Activated CD4-positive, alpha-beta T cell treated with anti-CD3 and anti-CD28 coated beads, Interleukin-2, amount 50 U/mL, for 1 hour (primary cell): ENCODE results near the gene KCNJ10.
A peak's percentile ranks its signal among the peaks of the same experiment; 100 is the strongest.

Experiments used
- DNase-seq: peaks from one replicate; pipeline ENCODE4 v3.0.0-alpha.2; 2020

The KCNJ10 gene

DNA sequence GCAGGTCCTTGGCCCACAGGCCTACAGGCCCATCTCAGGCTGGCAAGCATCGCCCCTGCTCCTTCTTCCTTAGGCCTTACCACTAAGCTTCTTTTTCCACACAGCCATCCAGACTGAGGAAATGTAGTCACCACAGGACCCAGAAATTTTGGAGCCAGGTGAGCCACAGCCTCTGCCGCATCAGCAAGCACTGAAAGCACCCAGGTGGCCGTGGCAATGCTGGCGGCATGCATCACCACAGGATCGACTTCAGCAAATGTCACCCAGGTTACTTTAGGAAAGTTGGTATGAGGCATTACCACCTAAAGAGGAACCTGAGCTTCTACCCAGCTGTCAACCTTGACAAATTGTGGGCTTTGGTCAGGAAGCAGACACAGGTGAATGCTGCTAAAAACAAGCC lies 49.8 kb downstream of the KCNJ10 start:
- no peak for DNase-seq

DNA sequence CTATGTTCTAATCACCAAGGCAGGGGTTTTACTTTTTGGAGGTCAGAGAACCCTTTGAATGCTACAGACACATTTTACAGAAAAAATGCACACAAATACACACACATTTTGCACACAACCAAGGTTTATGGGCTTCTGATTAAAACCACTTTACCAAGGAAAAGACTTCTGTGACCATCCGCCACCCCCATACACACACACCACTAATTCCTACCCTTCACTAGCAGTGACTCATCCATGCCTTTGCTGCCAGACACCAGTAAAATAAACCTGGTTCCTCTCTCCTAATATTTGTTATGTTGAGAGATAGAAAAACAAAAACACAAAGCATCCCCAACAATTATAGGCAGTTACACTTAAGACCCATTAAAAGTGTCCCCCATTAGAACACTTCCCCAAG lies 51.1 kb downstream of the KCNJ10 start:
- no peak for DNase-seq

GRCh38 chr1:160018347-160018746 lies 51.6 kb downstream of the KCNJ10 start:
- no peak for DNase-seq

- DNase-seq, result no peak
These were observed 52.4 kb downstream of the KCNJ10 start for GRCh38 chr1:160017592-160017991.

GRCh38 chr1:160011781-160012180 lies 58.2 kb downstream of the KCNJ10 start:
- DNase-seq, result no peak

- DNase-seq, result no peak
These were observed 60.2 kb downstream of the KCNJ10 start for GRCh38 chr1:160009801-160010200.

DNA sequence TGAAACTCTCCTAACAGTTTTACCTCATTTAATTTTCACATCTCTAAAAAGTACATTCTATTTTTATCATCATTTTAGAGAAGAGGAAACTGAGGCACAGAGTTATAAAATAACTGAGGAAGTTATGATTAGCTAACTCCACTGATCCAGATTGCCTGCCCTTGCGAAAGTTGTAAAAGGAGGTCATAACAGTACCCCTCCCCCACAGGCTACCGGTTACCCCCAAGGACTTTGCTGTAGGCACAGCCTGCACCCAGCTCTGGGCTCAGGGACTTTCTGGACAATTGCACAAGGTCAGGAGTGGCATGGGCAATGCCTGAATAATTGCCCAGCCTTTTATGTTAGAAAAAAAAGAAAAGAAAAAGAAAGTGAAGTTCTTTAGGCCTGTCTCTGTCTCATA lies 60.9 kb downstream of the KCNJ10 start:
- no peak for DNase-seq

DNA sequence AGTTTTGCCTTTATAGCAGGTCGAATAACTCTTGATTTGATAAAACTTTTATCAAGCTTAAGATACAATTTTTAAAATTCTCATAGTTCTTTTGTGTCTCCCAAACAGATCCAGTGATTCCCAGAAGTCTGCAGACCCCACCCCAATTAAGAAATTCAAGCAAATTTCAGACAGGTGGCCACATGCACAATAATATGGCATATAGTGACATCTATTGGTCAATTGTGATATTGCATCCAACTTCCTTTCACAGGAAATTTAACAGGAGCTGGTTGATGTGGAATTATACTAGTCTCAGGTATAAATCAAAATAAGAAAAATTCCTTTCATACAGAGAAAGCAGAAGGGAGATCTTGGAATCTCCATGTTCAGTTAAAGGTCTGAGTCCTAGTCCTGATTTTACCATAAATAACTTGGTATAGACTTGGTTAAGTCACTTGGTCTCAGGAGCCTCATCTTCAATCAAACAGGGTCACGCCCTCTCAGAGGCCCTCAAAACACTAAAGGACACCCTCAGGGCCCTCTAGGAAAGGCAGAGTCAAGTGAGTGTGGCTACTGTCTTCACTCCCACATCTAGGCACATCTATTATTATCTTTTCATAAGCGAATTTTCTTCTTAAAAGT lies 62.3 kb downstream of the KCNJ10 start:
- no peak for DNase-seq

GRCh38 chr1:160006312-160006940 lies 63.5 kb downstream of the KCNJ10 start:
- DNase-seq, result peak; percentile 75

- no peak for DNase-seq
These were observed 64.9 kb downstream of the KCNJ10 start for GRCh38 chr1:160005070-160005469.

GRCh38 chr1:160004425-160004824 lies 65.5 kb downstream of the KCNJ10 start:
- no peak for DNase-seq

DNA sequence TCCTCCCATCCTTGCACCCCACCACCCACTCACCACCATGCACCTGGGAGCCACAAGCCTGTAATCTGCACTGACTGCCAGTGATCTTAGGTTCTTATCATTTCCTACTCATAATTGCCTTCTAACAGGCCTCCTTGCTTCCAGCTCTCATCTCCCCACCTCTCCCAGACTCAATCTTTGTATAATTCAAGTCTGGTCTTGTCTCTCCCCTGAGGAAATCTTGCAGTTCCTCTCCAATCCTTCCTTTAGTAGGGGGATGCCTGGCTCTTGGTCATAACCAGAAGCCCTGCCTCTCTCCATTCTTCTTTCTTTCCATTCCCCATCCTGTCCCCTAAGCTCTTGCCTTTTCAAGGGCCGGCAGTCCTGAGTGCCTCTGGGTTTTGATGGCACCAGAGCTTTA lies 66.0 kb downstream of the KCNJ10 start:
- DNase-seq, result no peak

DNA sequence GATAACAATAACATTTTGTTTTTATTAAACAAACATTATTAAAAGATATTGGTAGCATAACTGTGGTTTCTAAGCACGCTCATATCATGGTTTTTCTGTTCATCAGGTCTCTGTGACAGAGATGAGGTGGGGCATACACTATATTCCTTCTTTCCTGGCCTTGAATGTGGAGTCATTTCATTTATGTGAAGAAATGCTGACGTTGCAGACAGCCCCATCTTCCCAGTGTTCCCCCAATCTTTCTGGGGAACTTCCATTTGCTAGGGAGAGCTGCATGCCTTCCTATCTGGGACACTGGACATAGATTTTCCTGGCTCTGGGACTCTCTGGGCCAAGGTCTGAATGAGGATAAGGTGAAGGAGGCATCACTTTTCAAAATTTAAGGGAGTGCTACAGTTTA lies 68.5 kb downstream of the KCNJ10 start:
- no peak for DNase-seq

DNA sequence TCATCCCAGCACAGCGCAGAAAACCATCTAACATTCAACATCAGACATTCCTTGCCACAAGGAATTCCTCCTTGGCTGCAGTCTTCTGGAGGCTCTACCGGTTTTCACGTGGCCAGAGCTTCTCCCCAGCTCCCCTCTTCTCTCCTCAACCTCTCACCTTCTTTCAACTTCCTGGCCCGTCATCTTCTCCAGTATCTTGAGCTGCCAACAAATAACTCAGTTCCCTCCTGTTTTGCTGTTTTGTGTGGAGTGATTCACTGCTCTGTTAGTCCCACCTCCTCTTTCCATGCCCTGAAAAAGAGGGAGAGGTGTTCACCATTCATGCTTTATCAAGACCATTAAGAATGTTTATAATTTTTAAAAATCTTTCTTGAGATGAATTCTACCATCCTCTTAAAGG lies 70.8 kb downstream of the KCNJ10 start:
- no peak for DNase-seq

DNA sequence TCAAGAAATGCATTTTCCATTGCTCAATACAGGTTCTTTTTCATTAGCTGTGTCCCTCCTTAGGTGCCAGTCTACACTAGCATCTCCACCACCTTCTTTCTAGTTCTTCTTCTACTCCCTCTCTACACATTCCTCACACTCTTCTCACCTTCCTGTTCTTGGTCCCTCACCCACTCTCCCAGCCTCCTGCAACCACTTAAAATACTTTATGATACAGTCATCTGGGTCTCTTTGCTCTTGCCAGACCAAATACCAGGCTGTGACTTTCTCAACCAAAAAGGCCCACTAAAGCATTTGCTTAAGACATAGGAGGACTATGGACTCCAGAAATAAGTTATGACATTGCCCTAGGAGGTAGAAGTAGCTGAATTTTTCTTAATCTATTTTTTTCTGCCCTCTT lies 73.3 kb downstream of the KCNJ10 start:
- no peak for DNase-seq

GRCh38 chr1:159994896-159995295 lies 75.1 kb downstream of the KCNJ10 start:
- DNase-seq, result no peak

GRCh38 chr1:159993911-159994310 lies 76.0 kb downstream of the KCNJ10 start:
- no peak for DNase-seq

- DNase-seq, result no peak
These were observed 77.8 kb downstream of the KCNJ10 start for GRCh38 chr1:159992161-159992560.

- DNase-seq, result no peak
These were observed 78.4 kb downstream of the KCNJ10 start for GRCh38 chr1:159991513-159991912.

- no peak for DNase-seq
These were observed 80.0 kb downstream of the KCNJ10 start for GRCh38 chr1:159990005-159990404.

GRCh38 chr1:159989581-159989980 lies 80.4 kb downstream of the KCNJ10 start:
- no peak for DNase-seq

- no peak for DNase-seq
These were observed 82.0 kb downstream of the KCNJ10 start for GRCh38 chr1:159988006-159988405.

DNA sequence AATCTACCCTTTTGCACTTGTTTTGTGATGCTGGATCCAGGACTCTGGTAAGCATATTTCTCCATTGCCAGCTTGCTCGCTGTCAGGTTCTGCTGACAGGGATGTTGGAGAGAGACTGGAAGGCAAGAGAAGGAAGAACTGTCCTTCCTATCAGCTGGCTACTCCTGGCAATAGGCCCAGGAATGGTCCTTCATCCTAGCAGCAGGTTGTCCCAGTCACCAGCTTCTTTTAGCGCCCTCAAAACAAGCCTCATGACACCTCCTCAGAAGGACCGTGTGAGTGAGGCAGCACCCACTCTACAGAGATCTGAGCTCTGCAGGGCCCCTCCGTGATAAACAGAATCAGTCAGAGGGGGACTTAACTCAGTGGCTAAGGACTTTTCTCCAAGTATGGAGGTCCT lies 82.8 kb downstream of the KCNJ10 start:
- DNase-seq, result no peak

- no peak for DNase-seq
These were observed 83.4 kb downstream of the KCNJ10 start for GRCh38 chr1:159986531-159986930.

GRCh38 chr1:159986093-159986492 lies 83.9 kb downstream of the KCNJ10 start:
- no peak for DNase-seq
